ENCODE data around the gene CTTNBP2NL. TPM values are rescaled to one million over a fixed set of nuclear protein-coding genes. Genes with fewer than 3 reads are reported as not detected.

The CTTNBP2NL gene
- total RNA-seq, 2 donors from 2014 or later = 32.5 to 66.5 TPM

DNA sequence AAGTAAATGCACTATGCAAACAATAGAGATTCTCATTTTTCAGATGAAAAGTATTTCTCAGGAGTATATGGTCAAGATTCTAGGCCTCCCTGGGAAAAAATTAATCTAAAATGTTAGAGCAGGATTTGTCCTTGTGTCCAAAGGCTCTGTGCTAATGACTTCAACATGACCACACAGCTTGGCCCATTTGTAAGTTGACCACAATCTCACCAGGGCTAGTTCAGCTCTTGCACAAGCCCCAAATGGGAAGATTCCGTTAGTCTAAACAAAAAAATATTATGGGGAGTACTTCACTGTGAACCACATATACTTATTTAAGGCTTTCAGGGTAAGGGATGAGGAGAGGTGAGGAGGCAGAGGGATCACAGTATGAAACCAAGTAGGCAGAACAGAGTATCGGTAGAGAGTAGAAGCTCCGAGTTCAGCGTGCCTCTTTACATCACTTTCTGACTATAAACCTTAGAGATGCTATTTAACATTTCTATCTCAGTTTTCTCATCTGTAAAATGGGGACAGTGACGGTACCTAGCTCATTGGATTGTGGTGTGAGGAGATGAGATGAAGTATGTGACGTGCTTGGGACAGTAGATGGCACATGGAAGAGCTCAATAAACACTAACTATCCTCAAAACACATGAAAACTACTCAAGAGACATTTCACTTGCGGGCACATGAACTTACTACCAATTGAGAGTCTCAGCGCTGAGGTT is 37.8 kb upstream of the CTTNBP2NL start:
- DNase-seq (ENCODE audit: low spot score) (no peak), ATAC-seq (ENCODE audit: insufficient number of reproducible peaks, low FRiP score, low read depth) (no peak)
- no peaks in the 10 kb centered on the region for H3K9me3 ChIP-seq
- no peak overlapping the region for H3K27ac ChIP-seq
- H3K4me3 ChIP-seq = peak overlapping the region; percentile 30
- H3K4me1 ChIP-seq (ENCODE audit: control insufficient read depth in 1 of 2, low read depth in 2 of 2) = peaks cover 6 to 17% of the 10 kb centered on the region in 2 donors
- H3K27me3 ChIP-seq (replicated peaks; ENCODE audit: insufficient read depth) = no peaks in the 10 kb centered on the region
- TF ChIP-seq, protein P1, sequence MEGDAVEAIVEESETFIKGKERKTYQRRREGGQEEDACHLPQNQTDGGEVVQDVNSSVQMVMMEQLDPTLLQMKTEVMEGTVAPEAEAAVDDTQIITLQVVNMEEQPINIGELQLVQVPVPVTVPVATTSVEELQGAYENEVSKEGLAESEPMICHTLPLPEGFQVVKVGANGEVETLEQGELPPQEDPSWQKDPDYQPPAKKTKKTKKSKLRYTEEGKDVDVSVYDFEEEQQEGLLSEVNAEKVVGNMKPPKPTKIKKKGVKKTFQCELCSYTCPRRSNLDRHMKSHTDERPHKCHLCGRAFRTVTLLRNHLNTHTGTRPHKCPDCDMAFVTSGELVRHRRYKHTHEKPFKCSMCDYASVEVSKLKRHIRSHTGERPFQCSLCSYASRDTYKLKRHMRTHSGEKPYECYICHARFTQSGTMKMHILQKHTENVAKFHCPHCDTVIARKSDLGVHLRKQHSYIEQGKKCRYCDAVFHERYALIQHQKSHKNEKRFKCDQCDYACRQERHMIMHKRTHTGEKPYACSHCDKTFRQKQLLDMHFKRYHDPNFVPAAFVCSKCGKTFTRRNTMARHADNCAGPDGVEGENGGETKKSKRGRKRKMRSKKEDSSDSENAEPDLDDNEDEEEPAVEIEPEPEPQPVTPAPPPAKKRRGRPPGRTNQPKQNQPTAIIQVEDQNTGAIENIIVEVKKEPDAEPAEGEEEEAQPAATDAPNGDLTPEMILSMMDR (IDR thresholded peaks at IDR 0.05) = no peak
- H3K36me3 ChIP-seq = no peaks in the 10 kb centered on the region

DNA sequence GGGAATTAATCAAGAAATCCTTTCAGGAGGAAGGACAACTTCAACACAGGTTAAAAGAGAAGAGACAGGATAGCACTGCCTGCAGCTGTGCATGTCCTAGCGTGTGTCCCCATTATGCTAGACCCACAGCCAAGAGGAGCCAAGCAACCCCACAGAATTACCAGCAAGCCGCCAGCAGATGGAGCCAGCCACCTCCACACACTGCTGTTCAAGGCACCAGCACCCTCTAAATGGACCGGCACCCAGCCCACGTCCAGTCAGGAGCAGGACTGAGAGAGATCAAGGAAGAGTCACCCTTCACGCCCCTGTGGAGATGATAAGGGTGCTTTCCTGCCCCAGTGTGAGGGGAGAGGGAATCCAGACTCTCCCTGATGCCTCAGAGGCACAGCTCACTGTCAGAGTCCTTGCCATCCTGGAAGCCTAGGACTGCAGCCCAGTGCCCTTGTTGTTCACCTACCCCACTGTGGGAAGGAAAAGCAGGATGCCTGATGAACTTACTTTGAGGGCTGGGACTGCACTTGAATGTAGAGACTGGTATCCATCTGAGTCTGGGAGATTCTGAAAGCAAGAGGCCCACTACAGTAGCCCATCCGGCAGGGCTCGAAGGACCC is 37.1 kb upstream of the CTTNBP2NL start:
- H3K4me3 ChIP-seq = peak overlapping the region; percentile 30
- TF ChIP-seq, protein P1 (IDR thresholded peaks at IDR 0.05) = peak; percentile 59
- no peaks in the 10 kb centered on the region for H3K36me3 ChIP-seq
- DNase-seq (ENCODE audit: low spot score) (peak; percentile 13), ATAC-seq (ENCODE audit: insufficient number of reproducible peaks, low FRiP score, low read depth) (no peak)
- H3K27ac ChIP-seq = peak overlapping the region; percentile 33 to 66
- H3K4me1 ChIP-seq (ENCODE audit: control insufficient read depth in 1 of 2, low read depth in 2 of 2) = peaks cover 6 to 17% of the 10 kb centered on the region in 2 donors
- no peaks in the 10 kb centered on the region for H3K9me3 ChIP-seq
- H3K27me3 ChIP-seq (replicated peaks; ENCODE audit: insufficient read depth) = no peaks in the 10 kb centered on the region

DNA sequence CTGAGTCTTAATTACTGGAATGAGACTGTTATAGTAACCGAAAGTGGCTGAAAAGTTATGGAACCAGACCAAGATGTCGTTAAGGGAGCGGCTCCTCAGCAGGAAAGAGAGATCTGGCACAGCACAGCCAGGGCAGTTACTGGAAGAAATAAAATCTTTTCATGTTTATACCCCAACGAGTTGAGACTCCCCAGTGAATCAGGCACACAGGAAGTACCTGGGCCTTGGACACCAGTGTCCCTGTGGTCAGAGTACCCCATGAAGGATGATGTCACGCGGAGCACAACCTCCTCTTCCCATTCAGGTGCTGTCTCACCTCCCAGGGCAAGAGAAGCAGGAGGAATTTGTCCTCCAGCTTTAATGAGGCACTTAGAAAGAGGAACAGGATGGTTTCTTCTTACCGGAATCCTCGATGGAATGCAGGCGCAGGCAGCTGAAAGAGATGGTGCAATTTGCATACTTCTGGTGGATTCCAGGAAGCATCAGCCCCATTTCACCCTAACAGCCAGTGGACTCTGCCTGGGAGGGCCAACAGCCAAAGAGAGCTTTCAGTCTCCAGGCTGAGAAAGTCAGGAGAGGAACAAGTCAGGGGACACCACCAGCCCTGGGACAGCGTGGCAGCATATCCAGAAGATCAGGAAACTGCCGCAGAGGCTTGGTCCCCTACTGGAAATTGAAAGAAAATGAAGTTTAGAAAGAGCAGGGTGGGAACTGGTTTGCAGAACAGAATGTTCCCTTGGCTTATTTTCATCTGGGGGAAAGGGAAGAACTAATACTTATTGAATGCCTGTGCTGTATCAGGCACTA is 35.9 kb upstream of the CTTNBP2NL start:
- peak overlapping the region; percentile 33 to 66 for H3K27ac ChIP-seq
- DNase-seq (ENCODE audit: low spot score) (no peak), ATAC-seq (ENCODE audit: insufficient number of reproducible peaks, low FRiP score, low read depth) (peak; percentile 36)
- H3K4me1 ChIP-seq (ENCODE audit: control insufficient read depth in 1 of 2, low read depth in 2 of 2) = peaks cover 6 to 17% of the 10 kb centered on the region in 2 donors
- TF ChIP-seq, protein P1 (IDR thresholded peaks at IDR 0.05) = no peak
- peak overlapping the region; percentile 30 for H3K4me3 ChIP-seq
- H3K36me3 ChIP-seq = no peaks in the 10 kb centered on the region
- H3K27me3 ChIP-seq (replicated peaks; ENCODE audit: insufficient read depth) = no peaks in the 10 kb centered on the region
- H3K9me3 ChIP-seq = no peaks in the 10 kb centered on the region

DNA sequence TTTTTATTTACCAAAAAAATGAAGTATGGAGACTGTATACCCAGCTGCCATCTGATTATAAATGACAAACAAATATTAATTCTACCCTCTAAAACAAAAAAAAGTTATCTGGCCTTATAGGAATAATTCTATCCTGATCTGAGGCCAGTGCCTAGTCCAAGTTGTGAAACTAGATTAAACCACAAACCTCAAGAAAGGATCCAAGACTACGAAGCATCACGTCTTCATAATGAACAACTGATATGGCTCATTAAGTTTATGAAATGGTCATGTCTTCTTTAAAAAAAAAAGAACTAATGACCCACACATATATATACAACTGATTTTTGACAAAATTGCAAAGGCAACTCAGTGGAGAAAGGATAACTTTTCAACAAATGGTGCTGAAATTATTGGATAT is 32.4 kb upstream of the CTTNBP2NL start:
- Histone ChIP-seq H3K4me3 (no peak overlapping the region), H3K27ac (no peak overlapping the region), H3K27me3 (replicated peaks; ENCODE audit: insufficient read depth) (no peaks in the 10 kb centered on the region), H3K4me1 (ENCODE audit: control insufficient read depth in 1 of 2, low read depth in 2 of 2) (peaks cover 6 to 17% of the 10 kb centered on the region in 2 donors), H3K36me3 (no peaks in the 10 kb centered on the region), H3K9me3 (no peaks in the 10 kb centered on the region)
- TF ChIP-seq, protein P1 (IDR thresholded peaks at IDR 0.05) = no peak
- ATAC-seq (ENCODE audit: insufficient number of reproducible peaks, low FRiP score, low read depth) (no peak), DNase-seq (ENCODE audit: low spot score) (no peak)

DNA sequence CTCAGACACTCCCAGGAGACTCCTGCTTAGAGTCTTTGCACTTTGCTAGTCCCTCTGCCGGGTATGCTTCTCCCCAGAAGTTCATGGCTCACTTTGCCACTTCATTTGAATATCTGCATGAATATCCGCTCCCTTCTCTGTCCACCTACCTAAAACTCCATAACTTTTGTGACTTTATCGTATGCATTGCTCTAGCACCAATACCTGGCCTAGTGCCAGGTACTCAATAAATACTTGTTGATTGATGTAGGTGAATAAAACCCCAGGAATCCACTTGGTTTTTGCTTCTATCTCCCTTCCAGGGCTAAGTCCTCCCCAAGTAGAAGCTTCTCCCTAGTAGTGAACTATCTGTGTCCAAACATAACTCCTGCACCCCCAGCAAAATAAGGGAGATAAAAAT is 27.8 kb upstream of the CTTNBP2NL start:
- TF ChIP-seq, protein P1 (IDR thresholded peaks at IDR 0.05) = no peak
- no peak for ATAC-seq (ENCODE audit: insufficient number of reproducible peaks, low FRiP score, low read depth)
- H3K27me3 ChIP-seq (replicated peaks; ENCODE audit: insufficient read depth) = no peaks in the 10 kb centered on the region
- no peaks in the 10 kb centered on the region for H3K36me3 ChIP-seq
- H3K4me1 ChIP-seq (ENCODE audit: control insufficient read depth in 1 of 2, low read depth in 2 of 2) = peaks cover 0 to 3% of the 10 kb centered on the region in 2 donors
- no peaks in the 10 kb centered on the region for H3K9me3 ChIP-seq
- H3K27ac ChIP-seq = no peak overlapping the region
- H3K4me3 ChIP-seq = no peak overlapping the region
- no peak for DNase-seq (ENCODE audit: low spot score)

Measured in thoracic aorta (tissue), 2 donors.